ENCODE results near the gene NSF. TPM values are rescaled to one million over a fixed set of nuclear protein-coding genes. Genes with fewer than 3 reads are reported as not detected.

The NSF gene
- polyA plus RNA-seq, 2 of the 4 experiments (the other 2 are of a cell fraction): 30.1 to 63.1 TPM

GRCh38 chr17:46771561-46772474 is 181.3 kb downstream of the NSF start:
- Histone ChIP-seq H3K4me3 (peak overlapping the region; percentile 57), H3K9me3 (no peaks in the 10 kb centered on the region), H3K4me1 (peaks cover 28% of the 10 kb centered on the region), H3K4me2 (peak overlapping the region; percentile 89), H3K27ac (peak overlapping the region; percentile 86 to 94)
- DNase-seq (ENCODE audit: low read depth in 1 of 2, low spot score in 1 of 2): peak; percentile 56 to 67
- ATAC-seq: peak; percentile 38 to 46
- no peak for FAIRE-seq
- TF ChIP-seq ESRRA (IDR thresholded peaks at IDR 0.05; ENCODE audit: borderline replicate concordance, low read length) (no peak), E2F6 (IDR thresholded peaks at IDR 0.05; ENCODE audit: borderline replicate concordance, low read depth) (0 out of 2 replicates have a peak, but pooled peaks have one; percentile 39), TP53 (CRISPR knock-in tag; IDR thresholded peaks at IDR 0.05) (peak; percentile 82), HES2 (IDR thresholded peaks at IDR 0.05) (no peak), POLR2A (IDR thresholded peaks at IDR 0.05; ENCODE audit: low read length) (peak; percentile 15), MAX (IDR thresholded peaks at IDR 0.05) (peak; percentile 66; the same call in 1 of the 2 replicates), BCL3 (IDR thresholded peaks at IDR 0.05) (0 out of 3 replicates have a peak, but pooled peaks have one; percentile 41), PHF8 (IDR thresholded peaks at IDR 0.05; ENCODE audit: borderline replicate concordance, low read depth) (peak; percentile 51; the same call in 1 of the 2 replicates), JUN (IDR thresholded peaks at IDR 0.05) (peak; percentile 19 to 51; a peak in 4 of 5 replicates), POLR2AphosphoS2 (conservative IDR thresholded peaks at IDR 0.05; ENCODE audit: low read length) (no peak), HOXA7 (CRISPR knock-in tag; IDR thresholded peaks at IDR 0.05) (no peak), SREBF2 (IDR thresholded peaks at IDR 0.05) (0 out of 2 replicates have a peak, but pooled peaks have one; percentile 10), PBX3 (IDR thresholded peaks at IDR 0.05) (no peak), CHD4 (IDR thresholded peaks at IDR 0.05; ENCODE audit: borderline replicate concordance) (peak; percentile 38; the same call in 1 of the 2 replicates), EP300 (IDR thresholded peaks at IDR 0.05) (no peak), RNF2 (IDR thresholded peaks at IDR 0.05; ENCODE audit: borderline replicate concordance, low read depth) (0 out of 2 replicates have a peak, but pooled peaks have one; percentile 67)
- ChIA-PET POLR2A (interaction anchor here (0.5 kb wide), 1 partner anchor 496 kb away, joined by 3 read pairs; no protein-coding TSS in a partner anchor), CTCF (interaction anchor here (1.3 to 2.3 kb wide), 3 partner anchors 9 to 44 kb away, joined by 3 to 8 read pairs (median 3); no protein-coding TSS in a partner anchor)
- WGBS (ENCODE audit: missing lambda C conversion rate): 22% methylated on average over 32 of the region's 135 CpGs

GRCh38 chr17:46772475-46773220 is 182.2 kb downstream of the NSF start:
- ChIA-PET POLR2A (interaction anchor here (0.5 kb wide), 1 partner anchor 497 kb away, joined by 3 read pairs; no protein-coding TSS in a partner anchor), CTCF (interaction anchor here (0.6 to 2.3 kb wide), 5 partner anchors 9 to 169 kb away, joined by 3 to 8 read pairs (median 3); no protein-coding TSS in a partner anchor)

More at GRCh38 chr17:46772475-46773220, 182.2 kb downstream of the NSF start:
- ATAC-seq: 0 out of 6 replicates have a peak, but pooled peaks of 1 of the 2 experiments have one; percentile 2
- Histone ChIP-seq H3K4me1 (peaks cover 28% of the 10 kb centered on the region), H3K4me3 (peak overlapping the region; percentile 57), H3K27ac (peak overlapping the region; percentile 86 to 94), H3K4me2 (peak overlapping the region; percentile 89), H3K9me3 (no peaks in the 10 kb centered on the region)
- WGBS (ENCODE audit: missing lambda C conversion rate): 65% methylated on average over 16 of the region's 16 CpGs
- no peak for DNase-seq (ENCODE audit: low read depth in 1 of 2, low spot score in 1 of 2)
- no peak for FAIRE-seq
- TF ChIP-seq ZSCAN20 (CRISPR knock-in tag; IDR thresholded peaks at IDR 0.05) (no peak), CHD2 (IDR thresholded peaks at IDR 0.05; ENCODE audit: low read length, partially characterized antibody) (no peak), TP53 (CRISPR knock-in tag; IDR thresholded peaks at IDR 0.05) (no peak), SMC3 (IDR thresholded peaks at IDR 0.05) (no peak), RFX5 (IDR thresholded peaks at IDR 0.05) (no peak), HOXB13 (CRISPR knock-in tag; IDR thresholded peaks at IDR 0.05; ENCODE audit: low read depth) (no peak), MYC (IDR thresholded peaks at IDR 0.05; ENCODE audit: borderline replicate concordance, low read length) (no peak), NFE2L2 (conservative IDR thresholded peaks at IDR 0.05; ENCODE audit: low read length) (no peak), HMGXB4 (CRISPR knock-in tag; IDR thresholded peaks at IDR 0.05; ENCODE audit: borderline replicate concordance) (no peak), ESRRA (IDR thresholded peaks at IDR 0.05; ENCODE audit: borderline replicate concordance, low read length) (no peak), KDM5A (IDR thresholded peaks at IDR 0.05) (no peak), SREBF2 (IDR thresholded peaks at IDR 0.05) (no peak), HOXA7 (CRISPR knock-in tag; IDR thresholded peaks at IDR 0.05) (no peak), POLR2A (IDR thresholded peaks at IDR 0.05; ENCODE audit: low read length) (no peak), HDAC2 (IDR thresholded peaks at IDR 0.05) (no peak)
